G401.6 (cell line): ENCODE data around the gene CMTM1.
"Not testable (repeated sequence)": the region's sequence is repeated elsewhere in the genome, so short reads cannot be mapped to it uniquely, and the experiment has no call there.

Experiments
- FAIRE-seq: peaks from 2 replicates; lab custom pipeline; 2012; peaks lifted over from hg19 to GRCh38; lab: Jason Lieb, UNC

The CMTM1 gene

DNA sequence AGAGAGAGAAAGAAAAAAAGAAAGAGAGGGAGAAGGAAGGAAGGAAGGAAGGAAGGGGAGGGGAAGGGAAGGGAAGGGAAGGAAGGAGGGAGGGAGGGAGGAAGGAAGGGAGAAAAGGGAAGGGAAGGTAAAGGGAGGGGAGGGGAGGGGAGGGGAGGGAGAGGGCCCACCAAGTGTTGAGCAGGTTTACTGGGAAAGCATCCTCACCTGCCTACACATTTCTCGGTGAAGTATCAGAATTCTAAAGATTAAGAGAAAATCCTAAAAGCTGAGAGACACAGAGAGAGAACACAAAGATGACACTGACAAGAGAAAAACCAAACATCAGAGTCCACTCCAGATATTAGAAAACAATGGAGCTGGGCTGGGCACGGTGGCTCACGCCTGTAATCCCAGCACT lies 26.0 kb downstream of the CMTM1 start:
- FAIRE-seq, result no peak

DNA sequence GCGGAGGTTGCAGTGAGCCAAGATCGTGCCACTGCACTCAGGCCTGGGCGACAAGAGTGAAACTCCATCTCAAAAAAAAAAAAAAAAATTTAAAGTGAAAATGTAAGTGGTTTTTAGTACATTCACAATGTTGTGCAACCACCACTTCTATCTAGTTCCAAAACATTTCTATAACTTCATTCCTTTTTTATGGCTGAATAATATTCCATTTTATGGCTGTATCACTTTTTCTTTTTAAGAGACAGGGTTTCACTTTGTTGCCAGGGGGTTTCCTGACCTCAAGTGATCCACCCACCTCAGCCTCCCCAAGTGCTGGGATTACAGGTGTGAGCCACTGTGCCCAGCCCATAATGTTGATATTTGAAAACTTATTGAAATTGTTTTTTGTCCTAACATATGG lies 26.6 kb downstream of the CMTM1 start:
- no peak for FAIRE-seq

DNA sequence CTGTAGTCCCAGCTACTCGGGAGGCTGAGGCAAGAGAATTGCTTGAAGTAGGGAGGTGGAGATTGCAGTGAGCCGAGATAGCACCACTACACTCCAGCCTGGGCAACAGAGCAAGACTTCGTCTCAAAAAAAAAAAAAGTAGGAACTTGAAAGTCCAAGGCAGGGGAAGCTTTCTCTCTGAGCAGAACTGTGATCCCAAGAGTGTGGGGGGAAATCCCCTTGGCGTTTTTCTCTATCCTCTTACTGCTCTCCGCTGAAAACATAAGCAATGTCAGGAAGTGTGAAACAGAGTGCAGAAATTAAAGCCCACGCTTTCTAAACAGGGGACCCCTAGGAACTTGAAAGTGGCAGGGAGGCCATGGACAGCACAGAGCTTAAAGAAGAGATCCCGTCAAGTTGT lies 28.5 kb downstream of the CMTM1 start:
- FAIRE-seq, result no peak

- not testable (repeated sequence) for FAIRE-seq
These were observed 30.3 kb downstream of the CMTM1 start for GRCh38 chr16:66596559-66596958.

GRCh38 chr16:66596986-66597848 lies 31.0 kb downstream of the CMTM1 start:
- FAIRE-seq, result no peak

DNA sequence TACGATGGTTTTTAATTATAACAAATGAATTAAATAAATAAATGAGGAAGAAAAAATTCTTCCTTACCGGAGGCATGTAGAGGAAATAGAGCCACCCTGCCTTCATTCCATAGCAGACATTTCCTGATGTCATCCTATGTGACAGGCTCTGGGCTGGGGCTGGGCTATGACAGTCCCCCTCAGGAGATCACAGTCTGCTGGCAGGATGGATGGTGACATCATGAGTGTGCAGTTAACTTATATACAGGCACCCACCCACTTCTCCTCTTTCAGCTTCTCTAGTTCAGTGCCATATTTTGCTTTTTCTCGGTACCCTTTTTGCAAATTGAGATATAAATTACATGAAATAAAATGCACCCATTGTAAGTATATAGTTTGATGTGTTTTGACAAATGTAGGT lies 31.9 kb downstream of the CMTM1 start:
- FAIRE-seq, result no peak

DNA sequence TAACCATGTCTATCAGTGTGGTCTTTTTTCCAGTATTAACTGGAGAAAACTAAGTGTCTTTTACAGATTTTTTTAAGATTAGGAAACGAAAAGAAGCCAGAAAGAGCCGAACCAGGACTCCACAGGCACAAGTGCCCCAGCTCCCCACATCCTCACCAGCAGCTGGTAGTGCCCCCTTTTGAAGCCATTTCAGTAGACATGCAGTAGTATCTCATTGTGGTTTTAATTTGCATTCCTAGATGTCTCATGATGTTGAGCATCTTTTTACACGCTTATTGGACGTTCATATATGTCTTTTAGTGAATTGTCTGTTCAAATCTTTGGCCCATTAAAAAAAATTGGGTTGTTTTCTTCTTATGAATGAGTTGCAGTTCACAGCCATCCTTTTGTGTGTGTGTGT lies 33.5 kb downstream of the CMTM1 start:
- no peak for FAIRE-seq

DNA sequence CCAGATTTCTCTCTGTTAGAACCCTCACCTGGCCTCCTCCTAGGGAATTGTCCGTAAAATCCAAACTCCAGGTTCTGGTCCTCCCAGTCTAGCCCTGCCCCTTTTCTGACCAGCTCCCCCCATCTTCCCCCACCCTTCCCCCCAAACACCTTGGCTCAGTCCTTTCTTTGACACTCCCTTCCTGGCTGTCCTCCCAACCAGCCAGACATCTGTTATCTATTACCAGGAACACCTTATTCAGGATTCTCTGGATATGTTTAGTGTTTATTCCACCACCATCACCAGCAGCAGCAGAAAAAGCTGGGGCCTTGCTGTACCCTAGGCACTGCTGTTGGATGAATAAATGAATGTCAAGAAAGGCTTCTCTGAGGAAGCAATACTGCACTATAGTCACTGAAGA lies 34.2 kb downstream of the CMTM1 start:
- FAIRE-seq, result no peak

DNA sequence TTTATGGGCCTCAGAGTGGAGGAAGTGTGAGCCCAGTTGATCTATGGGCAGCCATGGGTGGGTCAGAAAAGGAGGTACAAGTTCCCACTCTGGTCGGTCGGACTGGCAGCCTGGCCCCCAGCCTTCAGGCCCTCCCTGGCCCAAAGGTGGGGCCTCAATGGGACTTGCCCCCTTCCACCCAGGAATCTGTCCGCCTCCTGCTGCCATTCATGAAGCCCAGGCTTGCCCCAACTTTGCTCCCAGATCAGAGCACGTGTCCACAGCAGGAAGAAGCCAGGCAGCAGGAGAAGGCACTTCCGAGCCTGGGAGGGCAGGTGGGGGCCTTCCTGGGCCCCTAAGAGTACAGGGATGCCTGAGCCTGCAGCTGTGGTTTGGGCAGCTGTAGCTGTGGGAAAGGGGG lies 35.2 kb downstream of the CMTM1 start:
- FAIRE-seq, result no peak

GRCh38 chr16:66603537-66604375 lies 37.5 kb downstream of the CMTM1 start:
- FAIRE-seq, result no peak

DNA sequence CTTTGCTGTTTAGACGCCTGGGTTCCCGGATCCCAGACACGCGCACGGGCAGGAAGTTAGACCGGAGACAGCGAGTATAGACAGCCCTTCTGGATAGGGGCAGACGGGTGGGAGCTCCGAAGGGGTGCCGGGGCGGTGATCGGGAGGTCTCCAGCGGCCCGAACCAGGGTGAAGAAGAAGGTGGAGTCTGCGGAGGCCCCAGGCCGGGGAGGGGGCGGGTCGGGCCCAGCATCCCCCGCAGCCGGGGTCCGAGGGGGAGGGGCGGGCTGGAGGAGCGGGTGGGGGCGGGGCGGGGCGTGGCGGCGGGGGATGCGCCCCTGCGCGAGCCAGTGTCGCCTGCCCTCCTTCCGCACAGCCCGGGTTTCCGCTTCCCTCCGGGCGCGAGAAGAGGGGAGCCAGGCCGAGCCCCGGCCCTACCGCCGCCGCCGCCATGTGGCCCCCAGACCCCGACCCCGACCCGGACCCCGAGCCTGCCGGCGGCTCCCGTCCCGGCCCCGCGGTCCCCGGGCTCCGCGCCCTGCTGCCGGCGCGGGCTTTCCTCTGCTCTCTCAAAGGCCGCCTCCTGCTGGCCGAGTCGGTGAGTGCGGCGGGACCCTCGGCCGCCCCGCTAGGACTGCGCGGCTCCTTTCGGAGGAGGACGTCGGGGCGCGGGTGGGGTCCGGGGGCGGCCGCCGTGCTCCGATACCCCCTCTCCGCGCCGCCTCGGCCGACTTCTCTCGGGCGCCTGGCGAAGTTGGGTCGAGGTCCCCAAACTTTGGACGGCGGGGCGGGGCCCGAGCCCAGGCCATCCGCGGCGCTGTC lies 38.3 kb downstream of the CMTM1 start, which contains the start of gene CMTM3:
Gene CMTM3 (plus strand): TSS at position 329 of the 801 bp plus-strand sequence. CDS start 102 bp downstream, at position 431.
- FAIRE-seq, result no peak

- no peak for FAIRE-seq
These were observed 39.1 kb downstream of the CMTM1 start for GRCh38 chr16:66605177-66605978.

DNA sequence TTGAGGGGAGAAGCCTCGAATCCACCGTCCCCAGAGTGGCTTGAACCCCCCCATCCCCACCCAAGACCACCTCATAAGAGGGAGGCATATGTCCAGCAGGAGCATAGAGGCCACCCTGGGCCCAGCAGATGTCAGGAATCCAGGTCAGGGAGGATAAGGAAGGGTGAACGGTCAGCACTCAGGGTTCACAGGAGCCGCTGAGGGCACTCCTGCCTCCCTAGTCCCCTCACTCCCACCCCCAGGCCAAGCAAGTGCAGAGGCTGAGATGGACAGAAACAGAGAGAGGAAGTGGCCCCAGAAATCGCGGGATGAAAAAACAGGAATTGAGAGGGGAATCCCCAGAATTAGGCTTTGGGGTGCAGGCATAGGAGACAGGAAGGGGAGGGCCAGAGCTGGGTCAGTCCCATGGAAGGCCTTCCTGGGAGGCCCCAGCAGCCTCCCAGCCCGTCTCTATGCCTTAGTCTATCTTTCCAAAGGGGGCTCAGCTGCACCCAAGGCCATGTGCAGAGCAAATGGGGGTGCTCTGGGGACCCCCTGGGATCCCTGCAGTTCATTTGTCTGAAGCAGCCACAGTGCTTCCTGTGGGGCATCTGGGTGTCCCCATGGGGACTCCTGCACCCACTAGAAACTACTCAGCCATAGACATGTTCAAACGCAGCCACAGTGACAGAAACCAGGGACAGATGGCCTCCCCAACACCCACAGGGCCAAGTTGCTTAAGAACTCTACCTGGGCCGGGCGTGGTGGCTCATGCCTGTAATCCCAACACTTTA lies 39.9 kb downstream of the CMTM1 start:
- FAIRE-seq, result no peak

- FAIRE-seq, result peak; percentile 89
These were observed 42.3 kb downstream of the CMTM1 start for GRCh38 chr16:66608241-66609138.

GRCh38 chr16:66609139-66609510 lies 42.9 kb downstream of the CMTM1 start:
- no peak for FAIRE-seq

DNA sequence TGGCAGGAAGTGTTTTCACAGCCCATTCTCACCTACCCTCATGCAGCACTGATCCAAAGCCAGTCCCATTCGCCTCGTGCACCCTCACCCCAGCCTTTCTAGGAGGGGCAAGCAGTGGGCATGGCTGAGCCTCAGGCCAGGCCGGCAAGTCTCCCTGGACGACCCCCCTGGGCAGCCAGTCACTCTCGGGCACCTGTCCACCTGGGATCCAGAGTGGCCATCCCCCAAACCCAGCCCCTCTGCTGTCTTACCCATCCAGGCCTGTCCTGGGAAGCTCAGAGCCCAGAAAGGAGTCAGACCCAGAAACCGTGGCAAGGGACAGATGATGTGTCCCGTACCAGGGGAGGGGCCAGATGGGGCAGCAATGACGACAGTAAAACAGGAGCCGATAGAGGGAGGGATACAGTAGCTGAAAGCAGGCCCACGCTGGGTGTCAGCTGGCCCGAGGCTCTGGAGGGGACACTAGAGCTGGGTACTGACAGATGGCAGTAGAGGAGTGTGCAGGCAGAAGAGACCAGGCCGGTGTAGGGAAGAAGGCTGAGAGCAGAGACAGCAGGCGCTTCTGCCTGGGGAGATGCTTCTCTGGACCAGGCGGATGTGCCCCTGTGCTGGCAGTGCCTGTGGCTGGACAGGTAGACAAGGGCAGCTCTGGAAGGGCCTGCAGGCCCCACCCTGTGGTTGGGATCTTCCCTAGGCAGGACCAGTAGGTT lies 44.0 kb downstream of the CMTM1 start:
- FAIRE-seq, result no peak

DNA sequence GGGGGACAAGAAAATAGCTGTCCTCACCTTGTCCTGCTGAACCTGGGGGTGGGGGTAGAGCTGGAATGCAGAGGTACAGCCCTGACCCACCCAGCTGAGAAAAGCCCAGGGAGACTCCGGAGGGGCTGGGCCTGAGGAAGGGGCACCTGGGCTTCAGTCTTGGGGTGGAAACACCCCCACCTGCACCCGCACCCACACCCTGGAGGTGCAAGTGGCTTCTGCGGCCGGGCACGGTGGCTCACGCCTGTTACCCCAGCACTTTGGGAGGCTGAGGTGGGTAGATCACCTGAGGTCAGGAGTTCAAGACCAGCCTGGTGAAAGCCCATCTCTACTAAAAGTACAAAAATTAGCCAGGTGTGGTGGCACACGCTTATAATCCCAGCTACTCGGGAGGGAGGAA lies 45.7 kb downstream of the CMTM1 start:
- not testable (repeated sequence) for FAIRE-seq

- no peak for FAIRE-seq
These were observed 46.2 kb downstream of the CMTM1 start for GRCh38 chr16:66612422-66612821.

GRCh38 chr16:66614161-66614802 lies 48.0 kb downstream of the CMTM1 start:
- no peak for FAIRE-seq
